Suprapubic skin (tissue), 4 donors: ENCODE measurements around the gene RELL1. TPM values are rescaled to one million over a fixed set of nuclear protein-coding genes. Genes with fewer than 3 reads are reported as not detected.
A peak's percentile ranks its signal among the peaks of the same experiment; 100 is the strongest.

Experiments
- DNase-seq, 2 donors: peaks; one replicate each; pipeline ENCODE4 v3.0.0-alpha.2; 2019; ENCODE audit warnings: low spot score in 2 of 2
- H3K27ac ChIP-seq: fragments of 200-600 bp; sonication (generic); one replicate; pipeline ENCODE4 v1.5.1; 2019
- H3K27me3 ChIP-seq: fragments of 200-600 bp; sonication (generic); one replicate; pipeline ENCODE4 v1.5.1; 2019
- H3K36me3 ChIP-seq: fragments of 200-600 bp; sonication (generic); one replicate; pipeline ENCODE4 v1.5.1; 2019
- H3K4me1 ChIP-seq: fragments of 200-600 bp; sonication (generic); one replicate; pipeline ENCODE4 v1.5.1; 2019
- H3K4me3 ChIP-seq: fragments of 200-600 bp; sonication (generic); one replicate; pipeline ENCODE4 v1.5.1; 2019; ENCODE audit warnings: mild to moderate bottlenecking
- H3K9me3 ChIP-seq: fragments of 200-600 bp; sonication (generic); one replicate; pipeline ENCODE4 v1.5.1; 2019
- CTCF ChIP-seq, 2 donors: fragments of 200-600 bp in 1 of 2; fragments of 450-650 bp in 1 of 2; sonication (generic) in 1 of 2; IDR thresholded peaks; one replicate each; pipeline ENCODE4 v1.5.1; 2016 to 2019; ENCODE audit warnings: antibody characterized with exemption in 2 of 2, mild to moderate bottlenecking in 1 of 2, moderate library complexity in 1 of 2
- EP300 ChIP-seq: sonication (generic); formaldehyde crosslinking; IDR thresholded peaks from one replicate; pipeline ENCODE4 v1.6.1; 2017; ENCODE audit warnings: antibody characterized with exemption
- POLR2A ChIP-seq, 2 donors: fragments of 450-650 bp; IDR thresholded peaks; one replicate each; pipeline ENCODE4 v1.6.1; 2017; ENCODE audit warnings: antibody characterized with exemption in 2 of 2, mild to moderate bottlenecking in 2 of 2, moderate library complexity in 2 of 2
- POLR2AphosphoS5 ChIP-seq, 3 donors: sonication (generic); formaldehyde crosslinking; IDR thresholded peaks; one replicate each; pipeline ENCODE4 v1.6.1; 2017; ENCODE audit warnings: antibody characterized with exemption in 3 of 3
- WGBS: methylation state at CpG from one replicate; pipeline ENCODE4 v1.1.5; 2018; 5-methylcytosine and 5-hydroxymethylcytosine counted together
- total RNA-seq, 4 donors: library from RNA; depleted of rRNA; stranded (reverse); fragments of >200 nt; gene quantifications; one replicate each; pipeline ENCODE4 v1.1.0, GENCODE V29; 2016

Gene RELL1
- total RNA-seq, 4 donors from 2014 or later = 56.6 to 88.2 (median 66.7) TPM

- H3K4me1 ChIP-seq = peaks cover 19% of the 10 kb centered on the region
- 43% methylated on average over 4 of the region's 4 CpGs for WGBS
- H3K9me3 ChIP-seq = no peaks in the 10 kb centered on the region
- peak overlapping the region; percentile 6 for H3K27ac ChIP-seq
- TF ChIP-seq EP300 (no peak), CTCF (IDR thresholded peaks at IDR 0.05) (no peak), POLR2AphosphoS5 (IDR thresholded peaks at IDR 0.05) (no peak), POLR2A (IDR thresholded peaks at IDR 0.05) (no peak)
- no peak overlapping the region for H3K4me3 ChIP-seq
- H3K27me3 ChIP-seq = no peaks in the 10 kb centered on the region
- no peak for DNase-seq
- H3K36me3 ChIP-seq = peaks cover 14% of the 10 kb centered on the region
These were observed 46.5 kb downstream of the RELL1 start for GRCh38 chr4:37639551-37640285.

- TF ChIP-seq CTCF (IDR thresholded peaks at IDR 0.05) = no peak
- no peak for TF ChIP-seq POLR2AphosphoS5 (IDR thresholded peaks at IDR 0.05)
- no peak for TF ChIP-seq POLR2A (IDR thresholded peaks at IDR 0.05)
- TF ChIP-seq EP300 = no peak
- Histone ChIP-seq H3K4me1 (peaks cover 11% of the 10 kb centered on the region), H3K36me3 (peaks cover 26% of the 10 kb centered on the region), H3K4me3 (no peak overlapping the region), H3K27me3 (no peaks in the 10 kb centered on the region), H3K27ac (no peak overlapping the region), H3K9me3 (no peaks in the 10 kb centered on the region)
- DNase-seq = no peak
- WGBS = 84% methylated on average over 6 of the region's 6 CpGs
These were observed 51.0 kb downstream of the RELL1 start for GRCh38 chr4:37635155-37635554.

GRCh38 chr4:37634180-37634579 lies 52.0 kb downstream of the RELL1 start:
- TF ChIP-seq CTCF (IDR thresholded peaks at IDR 0.05) (no peak), POLR2A (IDR thresholded peaks at IDR 0.05) (no peak), POLR2AphosphoS5 (IDR thresholded peaks at IDR 0.05) (no peak), EP300 (no peak)
- no peak for DNase-seq
- Histone ChIP-seq H3K4me1 (peaks cover 12% of the 10 kb centered on the region), H3K9me3 (no peaks in the 10 kb centered on the region), H3K4me3 (no peak overlapping the region), H3K27me3 (no peaks in the 10 kb centered on the region), H3K27ac (peak overlapping the region; percentile 28), H3K36me3 (peaks cover 32% of the 10 kb centered on the region)
- 98% methylated on average over 4 of the region's 4 CpGs for WGBS

- H3K4me3 ChIP-seq = no peak overlapping the region
- no peak for TF ChIP-seq POLR2AphosphoS5 (IDR thresholded peaks at IDR 0.05)
- no peak for TF ChIP-seq CTCF (IDR thresholded peaks at IDR 0.05)
- TF ChIP-seq POLR2A (IDR thresholded peaks at IDR 0.05) = no peak
- no peak for TF ChIP-seq EP300
- H3K27ac ChIP-seq = peak overlapping the region; percentile 41
- H3K9me3 ChIP-seq = no peaks in the 10 kb centered on the region
- peaks cover 21% of the 10 kb centered on the region for H3K4me1 ChIP-seq
- 75% methylated on average over 2 of the region's 3 CpGs for WGBS
- no peaks in the 10 kb centered on the region for H3K27me3 ChIP-seq
- peaks cover 32% of the 10 kb centered on the region for H3K36me3 ChIP-seq
- DNase-seq = no peak
These were observed 53.3 kb downstream of the RELL1 start for GRCh38 chr4:37632836-37633235.

- Histone ChIP-seq H3K9me3 (no peaks in the 10 kb centered on the region), H3K4me3 (no peak overlapping the region), H3K36me3 (peaks cover 28% of the 10 kb centered on the region), H3K27ac (no peak overlapping the region), H3K4me1 (peaks cover 21% of the 10 kb centered on the region), H3K27me3 (no peaks in the 10 kb centered on the region)
- TF ChIP-seq POLR2A (IDR thresholded peaks at IDR 0.05) = no peak
- peak in 1 of 3 donors; percentile 36 for TF ChIP-seq POLR2AphosphoS5 (IDR thresholded peaks at IDR 0.05)
- no peak for TF ChIP-seq EP300
- TF ChIP-seq CTCF (IDR thresholded peaks at IDR 0.05) = no peak
- 49% methylated on average over 2 of the region's 2 CpGs for WGBS
- peak; percentile 81 to 86 for DNase-seq
These were observed 54.6 kb downstream of the RELL1 start for GRCh38 chr4:37631551-37631950.
